GM21723 (cell line): ENCODE data around the gene DBT.
A peak's percentile ranks its signal among the peaks of the same experiment; 100 is the strongest.
"Not testable (repeated sequence)": the region's sequence is repeated elsewhere in the genome, so short reads cannot be mapped to it uniquely, and the experiment has no call there.

Source experiments
- ATAC-seq: cut with Tn5 transposase; IDR thresholded peaks from one replicate; pipeline ENCODE4 v1.9.1; 2021; ENCODE audit warnings: mild to moderate bottlenecking, moderate library complexity; ENCODE audit not compliant: unreplicated experiment

Gene DBT

DNA sequence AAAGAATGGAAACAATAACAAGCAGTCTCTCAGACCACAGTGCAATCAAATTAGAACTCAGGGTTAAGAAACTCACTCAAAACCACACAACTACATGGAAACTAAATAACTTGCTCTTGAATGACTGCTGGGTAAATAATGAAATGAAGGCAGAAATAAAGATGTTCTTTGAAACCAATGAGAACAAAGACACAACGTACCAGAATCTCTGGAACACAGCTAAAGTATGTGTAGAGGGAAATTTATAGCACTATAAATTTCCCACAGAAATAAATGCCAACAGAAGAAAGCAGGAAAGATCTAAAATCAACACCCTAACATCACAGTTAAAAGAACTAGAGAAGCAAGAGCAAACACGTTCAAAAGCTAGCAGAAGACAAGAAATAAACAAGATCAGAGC, 46.9 kb downstream of the DBT start:
- ATAC-seq: not testable (repeated sequence)

DNA sequence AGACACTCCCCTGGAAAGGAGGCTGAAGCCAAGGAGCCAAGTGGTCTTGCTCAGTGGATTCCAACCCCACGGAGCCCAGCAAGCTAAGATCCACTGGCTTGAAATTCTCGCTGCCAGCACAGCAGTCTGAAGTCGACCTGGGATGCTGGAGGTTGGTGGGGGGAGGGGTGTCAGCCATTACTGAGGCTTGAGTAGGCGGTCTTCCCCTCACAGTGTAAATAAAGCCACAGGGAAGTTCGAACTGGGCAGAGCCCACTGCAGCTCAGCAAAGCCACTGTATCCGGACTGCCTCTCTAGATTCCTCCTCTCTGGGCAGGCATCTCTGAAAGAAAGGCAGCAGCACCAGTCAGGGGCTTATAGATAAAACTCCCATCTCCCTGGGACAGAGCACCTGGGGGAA, 49.6 kb downstream of the DBT start:
- not testable (repeated sequence) for ATAC-seq

- ATAC-seq: no peak
These were observed 51.0 kb downstream of the DBT start for GRCh38 chr1:100198596-100198995.

DNA sequence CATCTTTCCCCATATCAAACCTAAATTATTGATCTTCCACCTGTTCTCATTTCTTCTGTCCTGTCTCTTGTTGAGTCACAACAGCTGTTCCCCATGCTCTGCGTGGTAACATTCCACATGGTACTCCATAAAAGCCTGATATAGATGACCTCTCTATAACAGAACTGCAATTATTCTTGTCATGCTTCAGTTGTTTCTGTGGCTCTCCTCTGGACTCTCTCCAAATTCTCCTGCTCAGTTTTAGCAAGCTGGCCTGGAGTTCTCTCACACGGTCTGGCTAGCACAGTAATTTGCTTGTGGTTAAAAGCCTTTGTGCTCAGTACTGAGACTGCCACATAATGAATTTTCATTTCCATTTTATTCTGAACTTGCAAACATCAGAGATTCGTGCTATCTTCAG, 61.0 kb downstream of the DBT start:
- peak; percentile 67 for ATAC-seq

DNA sequence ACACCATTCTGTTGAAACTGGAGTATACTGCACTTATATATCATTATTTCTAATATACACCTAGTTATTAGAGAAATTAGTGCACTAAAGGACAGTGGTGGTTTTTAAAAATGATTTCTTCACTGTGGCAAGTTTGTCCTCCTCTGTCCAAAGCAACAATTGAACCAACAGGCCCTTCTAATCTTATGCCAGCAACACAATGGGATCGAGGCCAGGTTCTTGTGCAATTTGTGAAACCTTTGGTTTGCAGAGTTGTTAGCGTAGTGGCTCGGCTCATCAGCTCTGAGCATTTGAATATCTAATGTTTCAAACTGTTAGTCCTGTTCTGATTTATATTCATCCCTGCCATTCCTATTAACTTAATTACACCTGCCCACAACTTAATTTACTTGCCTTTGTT, 61.7 kb downstream of the DBT start:
- no peak for ATAC-seq

DNA sequence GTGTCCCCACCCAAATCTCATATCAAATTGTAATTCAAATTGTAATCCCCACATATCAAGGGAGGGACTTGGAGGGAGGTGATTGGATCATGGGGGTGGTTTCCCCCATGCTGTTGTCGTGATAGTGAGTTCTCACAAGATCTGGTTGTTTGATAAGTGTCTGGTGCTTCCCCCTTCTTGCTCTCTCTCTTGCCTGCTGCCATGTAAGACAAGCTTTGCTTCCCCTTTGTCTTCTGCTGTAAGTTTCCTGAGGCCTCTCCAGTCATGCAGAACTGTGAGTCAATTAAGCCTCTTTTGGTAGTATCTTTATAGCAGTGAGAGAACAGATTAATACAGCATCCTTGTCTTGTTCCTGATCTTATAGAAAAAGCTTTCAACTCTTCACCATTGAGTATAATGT, 65.1 kb downstream of the DBT start:
- peak; percentile 66 for ATAC-seq

- no peak for ATAC-seq
These were observed 66.3 kb downstream of the DBT start for GRCh38 chr1:100183370-100183769.

GRCh38 chr1:100178091-100178490, 71.5 kb downstream of the DBT start, which contains the start of gene LRRC39:
LRRC39 (minus strand) TSS chr1:100178256; CDS start chr1:100168516, 9,740 bp downstream.
- ATAC-seq: no peak

DNA sequence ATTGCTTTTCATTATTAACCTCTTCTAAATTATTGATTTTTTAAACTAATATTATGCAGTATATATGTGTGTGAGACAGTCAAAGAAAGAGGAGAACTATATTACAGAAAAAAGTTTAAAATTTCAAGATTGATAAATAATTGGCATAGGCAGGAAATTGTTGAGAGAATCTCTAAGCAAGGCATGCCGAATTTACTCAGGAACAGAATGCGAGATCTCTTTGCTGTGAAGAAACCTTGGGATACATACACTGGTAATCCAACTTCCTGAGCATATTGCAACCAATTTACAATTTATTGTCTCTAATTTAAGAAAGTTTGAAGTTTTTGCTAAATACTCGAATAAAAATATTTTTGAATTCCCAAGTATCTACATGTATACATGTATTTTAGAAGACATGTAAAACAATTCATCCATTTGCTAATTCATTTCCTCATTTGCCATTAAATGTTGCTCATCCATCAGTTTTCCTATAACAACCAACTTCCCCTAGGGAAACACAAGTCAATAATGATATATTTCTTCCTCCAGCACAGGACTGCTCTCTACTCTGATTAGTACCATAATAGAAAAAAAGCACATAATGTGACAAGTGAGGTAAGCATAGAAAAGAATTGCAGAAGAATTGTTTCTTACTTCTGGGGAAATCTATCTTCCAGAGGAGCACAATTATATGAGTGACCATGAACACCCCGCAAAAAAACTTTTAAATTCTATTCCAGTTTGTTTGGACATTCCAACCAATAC, 72.2 kb downstream of the DBT start:
- no peak for ATAC-seq

DNA sequence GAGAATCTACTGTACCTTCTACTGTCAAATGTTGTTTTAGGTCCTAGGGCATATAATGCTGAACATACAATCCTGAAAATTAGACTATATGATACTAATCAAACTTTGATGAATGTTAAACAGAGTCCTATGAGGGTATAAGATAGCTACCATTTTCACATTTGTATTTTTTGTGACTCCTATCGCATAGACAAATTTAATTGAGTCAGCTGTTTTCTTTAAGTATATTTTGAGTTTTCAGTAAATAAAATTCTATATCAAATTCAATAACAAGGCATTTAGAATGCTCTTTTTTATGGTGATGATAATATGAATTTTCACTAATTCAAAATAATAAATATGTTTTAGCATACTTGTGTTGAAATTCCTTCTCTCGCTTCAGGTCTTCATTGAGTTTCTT, 81.6 kb downstream of the DBT start:
- ATAC-seq: no peak

DNA sequence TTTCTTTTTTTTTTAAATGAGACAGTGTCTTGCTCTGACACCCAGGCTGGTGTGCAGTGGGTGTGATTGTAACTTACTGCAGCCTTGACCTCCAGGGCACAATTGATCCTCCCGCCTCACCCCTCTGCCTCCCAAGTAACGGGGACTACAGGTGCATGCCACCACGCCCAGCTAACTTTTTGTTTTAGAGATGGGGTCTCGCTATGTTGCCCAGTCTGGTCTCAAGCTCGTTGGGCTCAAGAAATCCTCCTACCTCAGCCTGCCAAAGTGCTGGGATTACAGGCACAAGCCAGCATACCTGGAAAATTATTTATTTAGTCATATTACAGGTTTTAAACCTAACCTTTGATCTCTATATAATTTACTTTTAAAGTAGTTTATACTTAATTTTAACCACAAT, 84.9 kb downstream of the DBT start:
- ATAC-seq: no peak

- no peak for ATAC-seq
These were observed 85.4 kb downstream of the DBT start for GRCh38 chr1:100164216-100164615.

- ATAC-seq: no peak
These were observed 86.8 kb downstream of the DBT start for GRCh38 chr1:100162881-100163280.

DNA sequence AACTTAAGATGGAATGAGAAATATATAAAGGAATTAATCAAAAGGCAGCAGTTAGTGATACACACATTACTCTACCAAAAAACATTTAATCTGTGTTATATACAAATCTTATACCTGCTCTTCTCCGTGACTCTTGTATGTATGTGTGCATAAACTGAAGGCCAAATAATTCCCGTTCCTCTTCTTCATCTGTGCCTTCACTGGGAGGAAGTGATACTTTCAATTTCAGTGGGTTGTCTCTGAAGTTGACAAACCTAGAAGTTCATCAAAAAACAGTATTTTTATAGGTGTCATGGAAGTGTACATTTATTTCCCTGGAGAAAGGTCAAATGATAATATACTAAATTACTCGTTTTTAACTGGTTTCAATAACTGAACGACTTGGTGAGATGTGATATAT, 97.4 kb downstream of the DBT start:
- peak; percentile 94 for ATAC-seq

DNA sequence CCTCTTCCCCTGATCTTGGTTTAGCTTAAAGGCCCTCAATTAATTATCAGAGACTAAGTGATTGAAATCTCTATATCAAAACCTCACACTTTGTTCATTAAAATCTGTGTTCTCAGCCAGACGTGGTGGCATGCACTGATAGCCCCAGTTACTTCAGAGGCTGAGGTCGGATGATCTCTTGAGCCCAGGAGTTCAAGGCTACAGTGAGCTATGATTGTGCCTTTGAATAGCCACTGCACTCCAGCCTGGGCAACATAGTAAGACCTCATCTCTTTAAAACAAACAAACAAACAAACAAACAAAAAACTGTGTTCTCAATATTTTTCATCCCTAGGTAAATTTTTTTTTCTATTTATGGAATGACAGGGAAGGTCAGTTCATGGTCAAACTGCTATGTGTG, 98.0 kb downstream of the DBT start:
- ATAC-seq: peak; percentile 14

DNA sequence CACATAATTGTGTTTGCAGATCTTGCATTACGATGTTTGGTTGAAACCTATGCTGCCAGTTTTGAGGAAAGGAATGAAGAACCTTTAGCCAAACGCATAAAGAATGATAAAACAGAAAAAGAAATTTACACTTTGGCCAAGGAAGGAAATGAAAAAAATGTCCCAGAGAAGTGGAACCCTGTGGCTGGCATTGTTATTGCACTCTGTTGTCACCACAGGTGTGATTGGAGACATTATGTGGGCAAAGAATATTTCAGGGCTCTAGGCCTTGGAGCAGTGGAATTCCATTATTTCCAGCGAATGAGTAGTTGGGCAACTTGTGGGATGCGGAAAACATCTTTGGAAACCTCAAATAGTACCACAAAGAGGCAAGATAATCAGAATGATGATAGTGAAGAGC, 101.8 kb downstream of the DBT start:
- ATAC-seq: no peak

DNA sequence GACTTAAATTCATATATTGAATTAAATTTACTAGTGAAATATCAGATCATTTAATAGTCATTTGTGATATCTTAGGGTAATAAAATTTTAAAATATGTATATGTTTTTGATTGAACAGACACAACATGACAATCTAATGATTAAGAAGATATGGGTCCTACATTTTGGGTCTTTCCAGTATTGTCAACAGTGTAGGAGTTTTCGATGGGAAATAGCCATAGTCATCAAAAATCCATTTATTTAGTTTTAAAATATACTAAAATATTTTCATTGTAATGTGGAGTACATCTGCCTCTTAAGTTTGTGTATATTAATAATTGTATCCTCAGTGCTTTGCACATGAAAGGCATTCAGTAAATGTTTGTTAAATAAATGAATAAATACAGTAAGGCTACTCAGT, 102.7 kb downstream of the DBT start:
- ATAC-seq: no peak

DNA sequence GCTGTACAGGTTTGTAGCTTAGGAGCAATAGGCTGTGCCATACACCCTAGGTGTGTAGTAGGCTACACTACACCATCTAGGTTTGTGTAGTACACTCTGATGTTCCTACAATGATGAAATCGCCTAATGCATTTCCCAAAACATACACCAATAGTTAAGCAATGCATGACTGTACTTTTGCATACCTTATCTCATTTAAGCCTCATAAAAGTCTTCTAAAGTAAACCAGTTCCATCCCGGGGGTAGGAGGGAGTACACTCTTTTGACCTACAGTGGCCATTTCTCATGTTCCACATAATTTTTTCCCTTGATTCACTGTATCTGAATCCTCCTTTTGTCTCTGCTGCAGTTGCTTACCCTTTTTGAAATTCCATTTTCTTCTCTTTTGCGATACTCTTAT, 104.5 kb downstream of the DBT start:
- ATAC-seq: no peak

GRCh38 chr1:100142343-100142742, 107.3 kb downstream of the DBT start:
- ATAC-seq: no peak

DNA sequence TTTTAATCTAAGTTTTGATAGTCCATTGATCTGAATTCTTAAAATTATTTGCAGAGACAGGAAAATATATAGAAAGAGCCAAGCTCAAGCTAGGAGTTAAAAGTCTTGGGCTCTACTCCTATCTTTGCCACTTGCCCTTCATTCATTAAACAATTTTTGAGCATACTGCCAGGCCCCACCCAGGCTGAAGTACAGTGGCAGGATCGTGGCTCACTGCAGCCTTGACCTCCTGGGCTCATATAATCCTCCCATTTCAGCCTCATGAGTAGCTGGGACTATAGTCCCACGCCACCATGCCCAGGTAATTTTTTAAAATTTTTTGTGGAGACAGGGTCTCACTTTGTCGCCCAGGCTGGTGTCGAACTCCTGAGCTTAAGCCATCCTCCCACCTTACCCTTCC, 108.4 kb downstream of the DBT start:
- ATAC-seq: no peak

DNA sequence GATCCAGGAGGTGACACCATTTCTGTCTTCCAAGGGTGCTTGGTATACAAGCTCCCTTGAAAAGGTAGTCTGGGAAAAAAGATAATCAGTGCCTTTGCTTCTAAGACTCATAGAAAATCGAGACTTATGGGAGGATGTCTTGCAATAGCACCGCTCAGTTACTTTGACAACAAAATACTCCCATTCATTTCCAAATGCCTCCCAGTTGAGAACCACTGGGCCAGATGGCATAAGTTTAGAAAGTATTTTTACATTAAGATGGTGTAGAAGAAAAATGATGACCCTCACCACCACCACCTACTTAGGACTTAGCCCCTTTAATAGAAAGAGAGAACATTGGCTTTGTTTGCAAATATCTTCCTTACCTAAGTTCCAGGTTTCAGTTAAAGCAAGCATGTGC, 112.0 kb downstream of the DBT start:
- ATAC-seq: no peak
